Endothelial cell of hepatic sinusoid (primary cell): ENCODE data around the gene EYA3.

Source experiments
- in situ Hi-C: cut with HindIII; loops from 2 replicates; pipeline ENCODE4 v1.10.0; 2017; ENCODE audit warnings: low sequenced_read_pairs

The EYA3 gene

GRCh38 chr1:27941671-27942540, 146.5 kb downstream of the EYA3 start:
- in situ Hi-C loops: no loop called here

- in situ Hi-C loops: no loop called here
These were observed 147.4 kb downstream of the EYA3 start for GRCh38 chr1:27940870-27941560.

GRCh38 chr1:27940297-27940696, 148.1 kb downstream of the EYA3 start:
- in situ Hi-C loops: no loop called here

- in situ Hi-C loops: no loop called here
These were observed 149.9 kb downstream of the EYA3 start for GRCh38 chr1:27938488-27938887.

- in situ Hi-C loops: no loop called here
These were observed 150.9 kb downstream of the EYA3 start for GRCh38 chr1:27937524-27937836.

- in situ Hi-C loops: no loop called here
These were observed 152.0 kb downstream of the EYA3 start for GRCh38 chr1:27936370-27936769.

GRCh38 chr1:27935721-27936120, 152.7 kb downstream of the EYA3 start:
- in situ Hi-C loops: no loop called here

GRCh38 chr1:27934818-27935549, 153.4 kb downstream of the EYA3 start, which contains the start of gene SMPDL3B:
Gene SMPDL3B, plus strand, starts transcription at chr1:27935000. Its CDS starts 184 bp downstream, at chr1:27935184.
- in situ Hi-C loops: no loop called here

GRCh38 chr1:27931759-27932158, 156.7 kb downstream of the EYA3 start:
- in situ Hi-C loops: no loop called here

- in situ Hi-C loops: no loop called here
These were observed 157.2 kb downstream of the EYA3 start for GRCh38 chr1:27931184-27931583.

- in situ Hi-C loops: no loop called here
These were observed 160.0 kb downstream of the EYA3 start for GRCh38 chr1:27928216-27928954.

- in situ Hi-C loops: no loop called here
These were observed 166.1 kb downstream of the EYA3 start for GRCh38 chr1:27922272-27922671.
